HG03432 (cell line): ENCODE data around the gene LMO1.

Source experiments
- ATAC-seq: cut with Tn5 transposase; IDR thresholded peaks from one replicate; pipeline ENCODE4 v1.9.1; 2021; ENCODE audit warnings: mild to moderate bottlenecking, moderate library complexity; ENCODE audit not compliant: unreplicated experiment

LMO1 gene

DNA sequence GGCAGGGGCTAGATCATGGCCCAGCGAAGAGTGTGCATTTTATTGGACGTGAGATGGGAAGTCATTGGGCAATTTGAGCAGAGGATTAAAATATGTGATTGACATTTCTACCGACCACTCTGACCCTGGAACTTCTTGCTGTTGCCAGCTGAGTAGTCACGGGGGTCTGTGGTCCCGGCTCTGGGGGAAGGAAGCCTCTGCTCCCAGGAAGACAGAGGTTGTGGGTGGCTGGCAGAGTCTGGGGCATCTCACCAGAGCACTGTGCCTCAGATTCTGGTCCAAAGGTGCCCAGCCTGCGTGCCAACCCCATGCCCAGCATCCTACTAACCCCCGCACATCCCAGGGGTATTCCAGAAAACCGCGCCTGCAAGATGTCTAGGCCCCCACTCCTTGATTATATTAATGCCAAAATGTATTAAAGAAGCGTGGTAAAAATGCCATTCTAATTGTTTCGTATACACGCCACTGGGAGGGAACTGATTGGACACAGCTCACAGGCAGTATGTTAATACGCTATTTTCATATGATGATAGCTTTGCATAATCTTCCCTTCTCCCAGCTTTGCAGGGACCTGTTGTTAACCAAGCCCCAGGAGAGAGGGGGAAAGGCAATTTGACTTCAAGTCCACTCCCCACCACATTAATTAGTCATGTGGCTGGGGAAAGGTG lies 25.3 kb upstream of the LMO1 start:
- ATAC-seq = no peak

DNA sequence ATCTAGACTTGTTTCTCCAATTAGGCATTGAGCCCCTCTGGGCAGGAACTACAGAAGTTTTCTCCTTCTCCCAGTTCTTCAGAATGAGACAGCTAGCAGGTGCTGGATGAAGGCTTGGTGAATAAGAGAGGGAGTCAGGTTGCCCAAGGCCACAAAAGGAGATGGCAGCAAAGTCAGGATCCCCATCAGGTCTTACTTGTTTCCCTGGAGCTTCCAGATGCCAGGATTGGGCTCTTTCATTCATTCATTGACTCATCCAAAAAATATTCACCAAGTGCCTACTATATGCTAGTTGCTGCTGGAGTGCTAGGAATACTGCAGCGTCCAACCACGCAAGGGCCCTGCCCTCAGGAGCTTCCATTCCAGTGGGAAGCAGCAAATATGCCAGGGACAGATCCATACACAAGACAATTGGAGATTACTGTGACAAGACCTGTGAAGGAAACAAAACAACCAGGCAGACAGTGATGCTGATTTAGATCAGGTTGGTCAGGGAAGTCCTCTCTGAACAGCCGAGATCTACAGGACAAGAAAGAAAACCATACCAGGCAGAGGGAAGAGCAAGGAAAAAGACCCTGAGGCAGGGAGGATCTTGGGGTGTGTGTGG lies 24.6 kb upstream of the LMO1 start:
- ATAC-seq = no peak

DNA sequence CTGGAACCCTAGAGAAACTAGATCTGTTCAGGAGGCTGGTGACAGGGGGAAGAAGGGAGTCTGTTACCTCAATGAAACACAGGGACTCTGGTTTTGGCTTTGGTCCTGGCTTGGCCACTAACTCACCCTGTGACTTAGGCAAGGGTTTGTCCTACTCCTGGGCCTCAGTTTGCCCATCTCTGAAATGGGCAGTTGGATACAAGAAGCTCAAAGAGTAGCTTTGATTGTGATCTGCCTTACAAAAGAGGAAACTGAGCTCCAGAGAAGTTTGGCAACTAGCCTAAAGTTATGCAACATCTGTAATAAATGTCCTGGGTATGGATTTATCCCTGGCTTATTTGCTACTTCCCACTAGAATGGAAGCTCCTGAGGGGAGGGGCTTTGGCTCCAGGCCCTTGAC lies 24.0 kb upstream of the LMO1 start:
- no peak for ATAC-seq

DNA sequence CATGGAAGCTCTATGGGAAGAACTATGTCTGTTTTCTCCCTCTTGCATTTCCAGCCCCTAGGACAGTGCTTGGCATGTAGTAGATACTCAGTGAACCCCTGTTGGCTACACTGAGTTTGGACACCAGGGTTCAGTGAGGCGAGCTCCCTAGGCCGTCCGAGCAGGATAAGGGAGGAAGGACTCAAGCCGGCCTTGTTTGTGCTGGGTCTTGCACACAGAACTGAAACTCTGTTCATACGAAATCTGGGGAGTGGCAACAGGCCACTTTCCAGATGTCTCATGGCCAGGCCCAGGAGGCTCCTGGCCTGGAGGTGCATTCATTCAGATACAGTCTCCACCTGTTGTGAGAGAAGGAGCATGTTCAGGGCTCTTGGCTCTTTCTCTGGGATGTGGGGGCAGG lies 23.6 kb upstream of the LMO1 start:
- ATAC-seq = no peak

DNA sequence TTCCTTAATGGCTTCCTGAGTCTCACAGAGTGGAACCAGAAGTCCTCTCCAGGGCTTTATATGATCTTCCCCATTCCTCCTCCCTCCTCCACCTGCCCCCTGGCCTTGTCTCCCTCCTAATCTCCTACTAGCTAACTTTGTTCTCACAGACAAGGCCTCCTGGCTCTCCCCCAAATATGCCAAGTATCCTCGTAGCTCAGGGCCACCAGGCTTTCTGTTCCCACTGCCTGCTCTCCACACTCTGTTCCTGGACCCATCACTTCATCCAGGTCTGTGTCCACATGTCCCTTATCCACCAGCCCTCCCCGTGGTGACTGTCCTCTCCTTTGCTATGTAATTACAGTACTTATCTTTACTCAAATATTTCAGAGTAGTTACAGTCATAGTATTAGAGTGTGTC lies 23.2 kb upstream of the LMO1 start:
- no peak for ATAC-seq

DNA sequence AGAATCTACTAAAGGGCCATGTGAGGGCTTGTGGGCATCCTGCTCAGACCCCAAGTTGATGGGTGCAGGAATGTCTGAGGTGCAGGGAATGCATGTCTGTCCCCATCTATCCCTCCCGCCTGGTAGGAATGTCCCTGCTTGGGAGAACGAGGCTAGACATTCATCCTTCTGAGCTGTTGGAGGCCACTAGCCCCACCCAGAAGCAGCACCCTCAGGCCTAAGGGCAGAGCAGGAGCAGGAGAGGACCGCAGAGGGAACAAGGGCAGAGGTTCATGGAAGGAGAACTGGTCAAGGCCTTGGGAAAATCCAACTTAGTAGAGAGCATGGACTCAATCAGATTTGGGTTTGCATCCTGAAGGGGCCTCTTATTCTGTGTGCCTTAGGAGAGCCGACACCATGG lies 22.1 kb upstream of the LMO1 start:
- ATAC-seq = no peak

DNA sequence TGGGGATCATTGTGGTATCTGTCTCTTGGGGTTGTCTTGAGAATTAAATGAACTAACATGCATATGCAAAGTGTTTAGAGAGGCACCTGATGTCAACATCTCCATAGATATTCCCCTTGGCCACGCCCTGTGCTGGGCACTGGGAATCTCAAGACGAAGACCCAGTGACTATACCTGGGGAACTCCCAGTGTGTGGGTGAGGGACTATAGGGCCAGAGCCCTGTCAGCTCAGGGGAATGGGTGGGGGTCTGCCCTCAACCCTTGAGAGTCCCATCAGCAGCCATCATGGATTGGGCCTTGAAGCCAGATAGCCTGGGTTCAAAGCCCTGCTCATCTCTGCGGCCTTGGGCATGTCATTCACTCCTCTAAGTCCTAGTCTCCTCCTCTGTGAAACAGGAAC lies 21.6 kb upstream of the LMO1 start:
- ATAC-seq = no peak

DNA sequence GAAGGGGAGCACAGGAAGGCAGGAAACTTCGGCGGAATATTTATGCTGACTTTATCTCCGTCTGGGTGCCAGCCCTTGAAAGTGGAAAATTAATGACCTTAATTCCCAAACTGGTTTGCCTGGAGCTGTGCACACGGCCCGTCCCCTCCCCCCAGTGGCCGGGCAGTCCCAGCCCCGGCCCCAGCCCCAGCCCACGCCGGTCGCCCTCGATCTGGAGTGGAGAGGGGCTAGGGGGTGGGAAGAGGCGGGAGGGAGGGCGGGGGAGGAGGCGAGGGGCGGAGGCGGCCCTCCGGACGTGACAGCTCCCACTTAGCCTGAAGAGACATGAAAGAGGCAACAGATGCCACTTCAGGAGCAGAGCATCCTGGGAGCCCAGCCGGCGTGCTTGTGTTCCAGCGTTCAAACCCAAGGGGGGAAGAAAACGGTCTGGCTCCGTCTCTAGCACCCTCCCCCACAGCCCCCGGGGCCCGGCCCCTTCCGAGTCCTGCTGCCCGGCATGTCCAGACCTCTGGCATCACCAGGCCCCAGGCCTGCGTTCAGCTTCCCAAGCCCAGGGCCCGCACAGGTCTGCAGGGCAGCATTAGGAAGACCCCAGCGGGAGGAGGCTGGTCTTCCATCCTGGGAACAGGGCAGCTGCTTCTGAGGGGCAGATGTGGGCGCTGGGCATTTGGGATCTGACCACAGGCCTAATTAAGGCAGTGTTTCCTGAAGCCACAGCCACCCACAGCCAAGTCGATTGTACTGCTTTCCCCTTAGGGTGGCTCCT lies 20.0 kb upstream of the LMO1 start:
- no peak for ATAC-seq

DNA sequence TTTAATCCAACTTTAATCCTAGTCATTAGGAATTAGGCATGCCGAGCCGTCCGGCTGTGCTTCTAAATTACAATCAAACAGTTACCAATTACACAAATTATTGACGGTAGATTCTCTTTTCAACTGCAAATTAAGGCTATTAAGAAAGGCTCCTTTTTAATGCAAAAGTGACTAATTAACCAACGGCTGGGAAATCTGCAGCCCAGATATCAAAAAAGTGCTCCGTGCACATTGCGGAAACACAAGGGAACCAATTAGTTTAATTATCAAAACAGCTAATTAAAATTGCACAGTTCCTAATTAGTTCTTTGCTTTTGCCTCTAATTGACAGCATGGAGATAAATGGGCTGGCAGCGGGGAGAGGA lies 19.4 kb upstream of the LMO1 start:
- no peak for ATAC-seq

DNA sequence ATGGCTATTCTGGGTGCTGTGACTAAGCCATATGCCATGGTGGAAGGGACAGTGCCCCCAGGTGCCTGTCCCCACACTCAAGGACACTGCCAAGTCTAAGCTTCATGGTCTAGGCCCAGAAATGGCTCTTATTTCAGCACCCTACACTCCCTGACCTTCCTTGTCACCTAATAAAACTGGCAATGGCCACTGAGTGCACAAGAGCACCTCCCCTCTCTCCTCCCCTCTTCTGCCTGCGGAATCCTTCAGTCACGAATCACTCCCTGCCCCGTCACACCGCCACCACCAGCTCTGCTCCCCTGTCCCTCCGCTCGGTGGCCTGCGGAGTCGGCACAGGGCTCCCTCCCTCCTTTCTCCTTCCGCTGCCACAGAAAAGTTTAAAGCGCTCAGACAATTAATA lies 19.0 kb upstream of the LMO1 start:
- no peak for ATAC-seq

DNA sequence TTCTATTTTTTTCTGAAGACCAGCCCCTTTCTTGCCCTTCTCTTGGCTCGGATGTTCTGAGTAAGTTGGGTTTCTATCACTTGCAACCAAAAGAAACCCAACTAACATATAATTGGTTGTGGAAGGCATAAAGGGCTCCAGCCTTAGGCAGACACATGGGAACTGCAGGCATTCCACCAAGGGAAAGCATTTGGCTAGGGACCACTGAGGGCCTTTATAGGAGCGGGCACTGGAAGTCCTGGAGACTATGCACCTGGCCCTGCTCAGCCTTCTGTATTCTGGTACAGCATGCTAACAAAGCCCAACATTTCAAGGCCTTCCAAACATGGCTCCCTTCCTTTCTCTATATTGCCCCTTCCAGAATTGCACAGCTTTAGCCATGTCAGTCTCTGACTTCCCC lies 17.6 kb upstream of the LMO1 start:
- no peak for ATAC-seq

DNA sequence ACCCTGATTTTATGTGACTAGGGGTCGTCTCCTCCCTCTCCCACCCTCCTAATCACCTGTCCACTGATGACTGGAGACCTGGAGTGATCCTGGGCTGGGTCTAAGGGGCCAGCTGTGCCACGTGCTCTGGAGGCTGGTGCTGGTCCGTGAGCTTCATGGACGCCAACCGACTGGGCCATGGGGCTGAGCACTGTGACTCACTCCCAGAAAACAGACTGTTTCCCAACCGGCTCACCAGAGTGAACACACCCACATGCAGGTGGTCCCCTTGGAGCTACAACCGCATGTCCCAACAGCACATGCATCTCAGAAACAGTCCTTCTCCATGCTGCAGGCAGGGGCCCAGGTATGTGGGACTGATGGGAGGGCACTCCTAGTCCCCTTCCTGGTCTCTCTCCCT lies 14.0 kb upstream of the LMO1 start:
- no peak for ATAC-seq

DNA sequence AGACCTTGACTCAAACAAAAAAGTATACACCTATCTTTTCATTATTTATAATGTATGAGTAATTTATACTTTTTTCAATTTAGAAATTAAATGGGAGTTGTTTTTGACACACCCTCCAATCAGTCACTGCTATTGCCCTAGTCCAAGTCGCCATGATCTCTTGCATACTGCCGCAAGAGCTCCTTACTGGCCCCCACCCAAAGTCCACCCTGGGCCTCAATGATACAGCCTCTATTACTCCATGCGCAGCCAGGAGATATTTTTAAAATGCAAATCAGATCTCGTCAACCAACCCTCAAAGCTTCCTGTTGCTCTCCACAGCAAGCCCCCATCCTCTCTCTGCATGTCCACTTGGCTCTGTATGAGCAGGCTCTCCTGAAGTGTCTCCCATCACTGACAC lies 12.8 kb upstream of the LMO1 start:
- ATAC-seq = no peak

DNA sequence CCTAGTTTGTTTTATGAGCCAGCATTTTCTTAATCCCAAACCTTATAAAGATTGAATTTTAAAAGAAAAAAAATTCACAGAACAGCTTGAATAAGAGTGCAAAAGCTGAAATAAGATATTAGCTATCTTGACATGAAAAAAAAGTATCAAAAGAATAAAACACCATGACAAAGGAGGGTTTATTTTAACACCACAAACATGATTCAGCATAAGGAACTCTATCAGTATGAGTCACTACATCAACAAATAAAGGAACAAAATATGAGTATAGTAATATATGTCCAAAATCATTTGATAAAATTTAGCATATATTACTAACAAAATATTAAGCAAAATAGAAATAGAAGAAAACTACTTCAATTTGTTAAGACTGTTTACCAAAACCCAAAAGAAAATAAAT lies 9.6 kb upstream of the LMO1 start:
- no peak for ATAC-seq

DNA sequence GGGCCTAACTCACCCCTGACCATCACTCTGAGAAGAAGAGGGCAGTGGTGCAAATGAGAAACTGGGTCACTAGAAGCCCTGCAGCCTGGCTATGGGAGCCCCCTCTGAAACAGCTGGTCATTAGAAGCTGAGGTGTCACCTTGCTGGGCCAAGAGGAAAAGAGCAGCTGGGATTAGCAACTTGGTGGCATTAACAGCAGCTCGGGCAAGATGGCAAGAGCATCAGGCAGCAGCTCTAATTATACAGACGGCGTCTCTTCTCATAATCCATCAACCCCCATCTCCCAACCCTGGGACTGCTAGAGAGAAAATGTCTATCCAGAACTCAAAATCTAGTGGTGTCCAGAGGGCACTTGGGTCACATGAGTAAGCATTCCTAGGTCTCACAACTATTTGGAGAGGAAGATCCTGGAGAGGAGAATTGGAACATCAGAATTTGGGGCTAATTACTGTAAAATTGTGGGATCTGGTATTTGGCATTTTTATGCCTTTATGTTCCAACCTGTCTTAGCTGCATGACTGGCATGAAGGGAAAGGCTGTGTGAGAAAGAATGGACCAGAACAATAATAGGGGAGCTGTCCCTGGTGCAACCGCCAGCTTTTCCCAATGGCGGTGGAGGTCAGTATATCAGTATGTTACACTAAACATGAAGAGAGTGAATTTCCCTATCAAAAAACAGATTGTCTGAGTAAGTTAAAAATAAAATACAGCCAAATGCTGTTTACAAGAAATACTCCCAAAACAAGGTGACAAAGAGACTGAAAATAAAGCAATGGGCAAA lies 7.6 kb upstream of the LMO1 start:
- no peak for ATAC-seq

DNA sequence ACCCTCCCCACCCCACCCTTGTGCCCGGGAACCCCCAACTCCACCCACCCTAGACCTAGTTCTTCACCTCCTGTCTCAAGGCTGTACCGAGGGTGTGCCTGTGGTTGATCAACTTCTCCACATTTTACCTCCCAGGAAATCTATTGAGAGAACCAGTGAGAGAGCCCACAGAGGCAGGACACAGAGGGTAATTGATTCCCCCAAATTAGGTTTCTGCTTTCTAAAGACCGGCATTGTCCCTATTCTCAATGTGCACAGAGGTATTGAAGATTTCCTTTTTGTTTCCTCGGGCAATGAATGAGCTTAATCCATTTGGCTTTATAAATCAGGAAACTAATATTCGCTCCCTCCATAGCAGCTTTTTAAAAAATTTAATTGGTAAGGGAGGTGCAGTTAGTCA lies 6.0 kb upstream of the LMO1 start:
- ATAC-seq = no peak

DNA sequence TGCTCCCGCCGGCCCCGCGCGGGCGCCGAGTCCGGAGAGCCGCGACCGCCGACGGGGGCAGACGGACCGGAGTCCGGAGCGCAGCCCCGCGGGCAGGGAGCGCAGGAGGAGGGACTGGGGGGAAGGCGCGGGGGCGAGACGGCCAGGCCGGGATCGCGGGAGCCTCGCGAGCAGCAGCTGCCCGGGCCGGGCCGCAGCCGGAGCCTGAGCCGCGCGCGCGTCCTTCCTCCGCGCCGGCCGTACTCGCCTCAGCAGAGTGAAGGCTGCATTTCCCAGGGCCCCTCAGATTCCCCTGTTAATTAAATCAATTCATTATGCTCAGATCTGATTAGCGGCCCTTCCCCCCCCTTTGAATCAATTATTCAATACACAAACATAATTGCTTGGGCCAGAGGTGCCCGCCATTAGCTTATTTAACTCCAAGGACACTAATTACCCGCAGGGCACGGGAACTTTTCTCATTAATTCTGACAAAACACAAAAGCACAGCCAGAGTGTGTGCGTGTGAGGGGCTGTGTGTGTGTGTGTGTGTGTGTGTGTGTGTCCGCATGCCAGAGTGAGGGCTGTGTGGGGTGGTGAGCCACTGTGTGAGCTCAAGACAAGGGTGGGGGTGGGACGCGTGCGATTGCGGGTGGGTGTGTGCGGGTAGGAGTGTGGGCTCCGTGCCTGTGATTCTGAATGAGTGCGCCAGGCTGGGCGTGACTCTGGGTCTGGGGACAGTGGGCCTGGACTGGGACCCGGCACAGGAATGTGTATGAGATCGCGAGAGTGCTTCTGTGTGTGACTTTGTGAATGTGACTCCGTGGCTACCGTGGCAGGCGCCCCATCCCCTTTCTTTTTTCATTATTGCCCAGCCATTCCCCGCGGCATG lies 5.1 kb upstream of the LMO1 start:
- no peak for ATAC-seq

DNA sequence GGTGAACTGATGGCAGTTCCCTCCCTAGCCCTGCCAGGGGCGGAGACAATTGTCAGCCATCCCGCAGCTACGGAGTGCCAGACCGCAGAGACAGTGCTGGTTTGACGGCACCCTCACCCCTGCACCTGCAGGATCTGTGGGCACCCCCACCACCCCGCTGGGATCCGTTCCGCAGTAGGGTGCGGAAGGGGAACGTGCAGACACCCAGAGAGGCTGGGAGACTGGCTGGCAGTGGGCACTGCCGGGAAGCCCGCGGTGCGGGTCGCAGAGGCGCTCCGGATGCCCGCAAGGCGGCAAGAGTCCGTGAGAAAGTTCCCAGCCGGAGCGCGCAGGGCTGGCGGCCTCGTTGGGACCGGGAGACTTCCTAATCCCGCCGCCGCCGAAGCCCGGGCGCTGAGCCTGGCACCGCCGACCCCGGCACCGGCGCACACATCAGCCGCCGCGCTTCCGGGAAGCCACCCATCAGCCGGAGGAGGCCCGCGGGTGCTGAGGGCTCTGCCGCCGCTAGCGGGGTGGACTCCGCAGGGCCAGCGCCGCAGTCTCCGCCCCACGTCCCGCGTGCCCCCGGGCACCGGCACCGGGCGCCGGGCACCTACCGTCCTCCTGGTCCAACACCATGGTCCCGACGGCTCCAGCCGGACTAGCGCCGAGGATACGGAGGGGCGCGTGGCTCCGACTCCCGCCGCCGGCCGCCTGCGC lies 4.3 kb upstream of the LMO1 start:
- no peak for ATAC-seq

DNA sequence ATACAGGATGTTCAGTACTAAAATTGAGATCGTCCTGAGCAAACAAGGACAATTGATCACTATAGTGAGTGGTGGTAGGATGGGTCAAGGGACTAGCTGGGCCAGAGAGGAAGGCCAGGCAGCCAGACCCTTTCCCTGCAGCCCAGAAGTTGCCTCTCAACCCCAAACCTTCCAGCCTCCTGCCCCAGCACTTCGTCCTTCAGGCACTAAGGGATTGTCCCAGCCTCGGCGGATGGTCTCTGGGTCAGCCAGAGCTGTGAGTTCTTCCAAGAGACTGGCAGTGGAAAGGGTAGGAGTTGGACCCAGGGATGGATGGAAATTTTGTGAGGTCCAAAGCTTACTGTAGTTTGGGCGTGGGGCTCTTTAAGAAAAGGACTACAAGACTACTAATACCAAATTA lies 3.6 kb upstream of the LMO1 start:
- ATAC-seq = no peak
